Caco-2 (cell line): ENCODE measurements around the gene SDK2. TPM values are rescaled to one million over a fixed set of nuclear protein-coding genes. Genes with fewer than 3 reads are reported as not detected.

Experiments
- BruUV-seq: library from RNA; stranded (reverse); fragments of 400-500 nt; replicated peaks from 2 replicates; lab custom pipeline; 2021; lab: Mats Ljungman, UMichigan
- CTCF ChIA-PET: fragments of 300-600 bp; sonication (Branson Sonifier 250); formaldehyde crosslinking; loops from one replicate; lab custom pipeline; 2022; ENCODE audit warnings: antibody characterized with exemption; lab: Charles Lee
- POLR2A ChIA-PET: fragments of 300-600 bp; sonication (Branson Sonifier 250); formaldehyde crosslinking; loops from one replicate; lab custom pipeline; 2022; ENCODE audit warnings: antibody characterized with exemption; lab: Charles Lee
- DNase-seq, 2 experiments: peaks; one replicate each; pipeline versions ENCODE4 v3.0.0 to v3.0.0-alpha.2; 2020 to 2022
- H3K27me3 ChIP-seq: replicated peaks from 2 replicates; pipeline ENCODE4 v1.6.0; 2011; ENCODE audit warnings: low read length; ENCODE audit not compliant: control insufficient read depth, insufficient read depth
- H3K36me3 ChIP-seq: 2 replicates; pipeline ENCODE4 v1.5.1; 2011; ENCODE audit warnings: low read length; ENCODE audit not compliant: control insufficient read depth, insufficient read depth
- H3K4me1 ChIP-seq: fragments of 250-450 bp; sonication (Bioruptor Pico); 2 replicates; pipeline ENCODE4 v1.5.1; 2020; ENCODE audit warnings: mild to moderate bottlenecking
- H3K4me3 ChIP-seq: 2 replicates; pipeline ENCODE4 v1.5.1; 2011; ENCODE audit warnings: low read depth, mild to moderate bottlenecking, control low read depth, low read length
- H3K9me3 ChIP-seq: fragments of 250-450 bp; sonication (Bioruptor Pico); 2 replicates; pipeline ENCODE4 v1.5.1; 2020; ENCODE audit warnings: mild to moderate bottlenecking, moderate library complexity
- H3K27ac Mint-ChIP-seq: one replicate; pipeline ENCODE4 v1.8.0; 2022; ENCODE audit warnings: mixed read lengths; ENCODE audit not compliant: unreplicated experiment
- H3K27me3 Mint-ChIP-seq: one replicate; pipeline ENCODE4 v1.8.0; 2022; ENCODE audit warnings: mixed read lengths; ENCODE audit not compliant: insufficient read depth, unreplicated experiment
- H3K36me3 Mint-ChIP-seq: one replicate; pipeline ENCODE4 v1.8.0; 2022; ENCODE audit warnings: mild to moderate bottlenecking, mixed read lengths; ENCODE audit not compliant: insufficient read depth, unreplicated experiment
- H3K4me1 Mint-ChIP-seq: one replicate; pipeline ENCODE4 v1.8.0; 2022; ENCODE audit warnings: low read depth, mixed read lengths; ENCODE audit not compliant: unreplicated experiment
- H3K4me3 Mint-ChIP-seq: one replicate; pipeline ENCODE4 v1.8.0; 2022; ENCODE audit warnings: mild to moderate bottlenecking, moderate library complexity, mixed read lengths; ENCODE audit not compliant: unreplicated experiment
- H3K9me3 Mint-ChIP-seq: one replicate; pipeline ENCODE4 v1.8.0; 2022; ENCODE audit warnings: mixed read lengths; ENCODE audit not compliant: unreplicated experiment
- CTCF ChIP-seq, 2 experiments: fragments of 200-600 bp in 1 of 2; IDR thresholded peaks; 1 replicate in 1 of 2; 2 replicates in 1 of 2; pipeline versions ENCODE4 v1.5.1 to v1.8.0; 2011 to 2022; ENCODE audit warnings: antibody characterized with exemption in 1 of 2, control low read depth in 1 of 2, inconsistent platforms in 1 of 2, low read depth in 1 of 2, low read length in 1 of 2, mild to moderate bottlenecking in 1 of 2, moderate library complexity in 1 of 2; ENCODE audit not compliant: insufficient read depth in 1 of 2, severe bottlenecking in 1 of 2, unreplicated experiment in 1 of 2
- intact Hi-C: fragments of 100-400 bp; cut with micrococcal nuclease; formaldehyde crosslinking; loops from one replicate; pipeline ENCODE4 v1.10.0; 2022; ENCODE audit not compliant: unreplicated experiment
- total RNA-seq: library from RNA; stranded (reverse); gene quantifications from 2 replicates; pipeline ENCODE4 v1.2.3, GENCODE V29; 2022

SDK2 gene
- total RNA-seq, 1 experiment from 2014 or later: 0.09 TPM

GRCh38 chr17:73593249-73593965, 50.8 kb downstream of the SDK2 start:
- Mint-ChIP-seq H3K36me3 (no peaks in the 10 kb centered on the region), H3K9me3 (no peaks in the 10 kb centered on the region), H3K27me3 (peaks cover 23% of the 10 kb centered on the region), H3K27ac (no peak overlapping the region), H3K4me3 (no peak overlapping the region), H3K4me1 (no peaks in the 10 kb centered on the region)
- BruUV-seq: no TSS peak
- Histone ChIP-seq H3K9me3 (no peaks in the 10 kb centered on the region), H3K4me1 (no peaks in the 10 kb centered on the region), H3K27me3 (no peaks in the 10 kb centered on the region), H3K4me3 (no peak overlapping the region), H3K36me3 (no peaks in the 10 kb centered on the region)
- ChIA-PET CTCF (no interaction called here), POLR2A (no interaction called here)
- intact Hi-C loops: no loop called here
- no peak for TF ChIP-seq CTCF (IDR thresholded peaks at IDR 0.05; ENCODE audit: insufficient read depth in 1 of 2, low read depth in 1 of 2, low read length in 1 of 2, severe bottlenecking in 1 of 2, unreplicated experiment in 1 of 2)
- no peak for DNase-seq

DNA sequence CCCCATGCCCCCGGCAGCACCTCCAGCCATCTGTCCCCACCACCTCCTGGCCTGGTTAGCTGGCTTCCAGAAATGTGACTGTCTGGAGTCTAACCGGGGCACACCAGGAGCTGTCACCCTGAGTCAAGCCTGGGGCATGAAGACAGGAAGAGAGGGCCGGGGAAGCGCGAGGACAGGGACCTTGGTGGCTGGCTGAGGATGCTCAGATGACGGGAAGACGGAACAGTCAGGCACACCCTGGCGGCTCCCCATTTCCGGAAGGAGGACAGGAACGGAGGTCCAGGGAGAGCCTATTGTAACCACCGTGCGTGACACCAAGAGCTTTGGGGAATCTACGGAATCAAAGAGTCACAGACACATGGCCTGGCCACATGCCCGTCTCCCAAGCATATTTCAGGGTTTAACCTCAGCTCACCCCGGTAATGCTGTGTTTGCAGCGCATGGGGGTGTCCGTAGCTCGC, 51.7 kb downstream of the SDK2 start:
- no peaks in the 10 kb centered on the region for H3K27me3 ChIP-seq
- H3K4me1 Mint-ChIP-seq: peaks cover 3% of the 10 kb centered on the region

DNA sequence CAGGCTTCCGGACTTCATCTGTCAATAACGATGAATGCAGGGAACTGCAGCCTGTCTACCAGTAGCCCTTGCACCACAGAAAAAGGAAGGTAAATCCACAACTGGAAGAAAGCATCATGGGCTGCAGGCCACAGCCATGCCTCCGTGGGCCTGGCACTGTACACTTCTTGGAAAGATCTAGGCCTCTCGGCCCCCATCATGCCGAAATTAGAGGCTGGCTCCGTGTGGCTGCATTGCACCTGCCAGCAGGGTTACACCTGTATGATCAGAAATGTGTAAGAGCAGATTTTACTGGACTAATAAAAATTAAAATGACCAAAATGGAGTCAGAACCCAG, 52.2 kb downstream of the SDK2 start:
- no peak for DNase-seq
- H3K4me1 Mint-ChIP-seq: peaks cover 6% of the 10 kb centered on the region
- H3K9me3 Mint-ChIP-seq: no peaks in the 10 kb centered on the region
- CTCF ChIA-PET: no interaction called here
- Histone ChIP-seq H3K4me1 (no peaks in the 10 kb centered on the region), H3K27me3 (no peaks in the 10 kb centered on the region), H3K36me3 (no peaks in the 10 kb centered on the region), H3K9me3 (no peaks in the 10 kb centered on the region), H3K4me3 (no peak overlapping the region)
- no peaks in the 10 kb centered on the region for H3K36me3 Mint-ChIP-seq
- POLR2A ChIA-PET: no interaction called here
- no TSS peak for BruUV-seq
- no peak overlapping the region for H3K4me3 Mint-ChIP-seq
- H3K27ac Mint-ChIP-seq: no peak overlapping the region
- no peak for TF ChIP-seq CTCF (IDR thresholded peaks at IDR 0.05; ENCODE audit: insufficient read depth in 1 of 2, low read depth in 1 of 2, low read length in 1 of 2, severe bottlenecking in 1 of 2, unreplicated experiment in 1 of 2)
- intact Hi-C loops: no loop called here
- H3K27me3 Mint-ChIP-seq: peaks cover 22% of the 10 kb centered on the region

More for the DNA sequence above, 51.7 kb downstream of the SDK2 start:
- Mint-ChIP-seq H3K27me3 (peaks cover 22% of the 10 kb centered on the region), H3K36me3 (no peaks in the 10 kb centered on the region), H3K27ac (no peak overlapping the region), H3K4me3 (no peak overlapping the region), H3K9me3 (no peaks in the 10 kb centered on the region)
- no peak for DNase-seq
- TF ChIP-seq CTCF (IDR thresholded peaks at IDR 0.05; ENCODE audit: insufficient read depth in 1 of 2, low read depth in 1 of 2, low read length in 1 of 2, severe bottlenecking in 1 of 2, unreplicated experiment in 1 of 2): no peak
- ChIA-PET CTCF (no interaction called here), POLR2A (no interaction called here)
- intact Hi-C loops: no loop called here
- Histone ChIP-seq H3K4me3 (no peak overlapping the region), H3K36me3 (no peaks in the 10 kb centered on the region), H3K9me3 (no peaks in the 10 kb centered on the region), H3K4me1 (no peaks in the 10 kb centered on the region)
- no TSS peak for BruUV-seq
